HEK293 (cell line): ENCODE results near the gene DDAH1.

Experiments
- CTCF ChIA-PET: fragments of 350-600 bp; formaldehyde crosslinking; extraction: SDS; loops from one replicate; lab custom pipeline; 2021; ENCODE audit warnings: antibody characterized with exemption; lab: Yijun Ruan, JAX
- POLR2A ChIA-PET: fragments of 300-600 bp; formaldehyde crosslinking; extraction: SDS; loops from one replicate; lab custom pipeline; 2020; ENCODE audit warnings: antibody characterized with exemption, inconsistent platforms; lab: Yijun Ruan, JAX
- H3K27ac ChIP-seq: fragments of 200-500 bp; sonication (Bioruptor generic); 2 replicates; pipeline ENCODE4 v1.5.1; 2014; ENCODE audit warnings: low read depth, low read length, control low read depth, inconsistent platforms; ENCODE audit errors: extremely low read depth
- H3K36me3 ChIP-seq, 2 experiments: fragments of 200-500 bp in 1 of 2; sonication (Bioruptor generic) in 1 of 2; 1 replicate in 1 of 2; 2 replicates in 1 of 2; pipeline ENCODE4 v1.5.1; 2014 to 2017; ENCODE audit warnings: inconsistent platforms in 2 of 2, low read length in 2 of 2; ENCODE audit not compliant: control insufficient read depth in 2 of 2, insufficient read depth in 1 of 2
- H3K4me1 ChIP-seq: fragments of 200-500 bp; sonication (Bioruptor generic); 2 replicates; pipeline ENCODE4 v1.5.1; 2014; ENCODE audit warnings: mild to moderate bottlenecking, low read length, inconsistent platforms; ENCODE audit not compliant: control insufficient read depth, insufficient read depth
- H3K4me3 ChIP-seq: 2 replicates; pipeline ENCODE4 v1.5.1; 2011; ENCODE audit warnings: low read depth, mild to moderate bottlenecking, control low read depth, low read length, moderate library complexity
- H3K9me3 ChIP-seq: fragments of 200-500 bp; sonication (Bioruptor generic); 2 replicates; pipeline ENCODE4 v1.5.1; 2014; ENCODE audit warnings: low read depth, low read length, inconsistent platforms; ENCODE audit not compliant: control insufficient read depth, insufficient read depth
- BCL11A ChIP-seq: fragments of 450-650 bp; formaldehyde crosslinking; IDR thresholded peaks from 2 replicates; pipeline ENCODE4 v1.5.1; 2016; ENCODE audit warnings: low read depth, missing biosample characterization, missing genetic modification characterization
- GLIS2 ChIP-seq: fragments of 450-650 bp; formaldehyde crosslinking; IDR thresholded peaks from 2 replicates; pipeline ENCODE4 v1.5.1; 2016; ENCODE audit warnings: missing biosample characterization, missing genetic modification characterization
- IKZF3 ChIP-seq: fragments of 450-650 bp; IDR thresholded peaks from 2 replicates; pipeline ENCODE4 v1.5.0; 2018; ENCODE audit warnings: missing biosample characterization, mild to moderate bottlenecking, missing genetic modification characterization, moderate library complexity
- PRDM1 ChIP-seq: fragments of 450-650 bp; formaldehyde crosslinking; IDR thresholded peaks from 2 replicates; pipeline ENCODE4; 2016; ENCODE audit warnings: missing biosample characterization, missing genetic modification characterization
- PRDM2 ChIP-seq: fragments of 450-650 bp; formaldehyde crosslinking; IDR thresholded peaks from 2 replicates; pipeline ENCODE4 v1.5.1; 2016; ENCODE audit warnings: missing biosample characterization, missing genetic modification characterization, borderline replicate concordance
- PRDM6 ChIP-seq: fragments of 450-650 bp; formaldehyde crosslinking; IDR thresholded peaks from 2 replicates; pipeline ENCODE4 v1.5.1; 2017; ENCODE audit warnings: missing biosample characterization, missing genetic modification characterization
- SP2 ChIP-seq: fragments of 450-650 bp; formaldehyde crosslinking; IDR thresholded peaks from 2 replicates; pipeline ENCODE4 v1.5.1; 2016; ENCODE audit warnings: missing biosample characterization, missing genetic modification characterization
- ZNF157 ChIP-seq: fragments of 450-650 bp; formaldehyde crosslinking; IDR thresholded peaks from 2 replicates; pipeline ENCODE4 v1.5.1; 2016; ENCODE audit warnings: missing biosample characterization, missing genetic modification characterization
- ZNF16 ChIP-seq: fragments of 450-650 bp; formaldehyde crosslinking; IDR thresholded peaks from 2 replicates; pipeline ENCODE4 v1.5.1; 2016; ENCODE audit warnings: low read depth, missing biosample characterization, missing genetic modification characterization
- ZNF184 ChIP-seq: fragments of 450-650 bp; IDR thresholded peaks from 2 replicates; pipeline ENCODE4 v1.5.1; 2018; ENCODE audit warnings: missing biosample characterization, mild to moderate bottlenecking, missing genetic modification characterization
- ZNF211 ChIP-seq: fragments of 450-650 bp; formaldehyde crosslinking; IDR thresholded peaks from 2 replicates; pipeline ENCODE4 v1.5.1; 2016; ENCODE audit warnings: low read depth, missing biosample characterization, missing genetic modification characterization
- ZNF335 ChIP-seq: fragments of 450-650 bp; formaldehyde crosslinking; conservative IDR thresholded peaks from 2 replicates; pipeline ENCODE4 v1.5.1; 2016; ENCODE audit warnings: missing biosample characterization, missing genetic modification characterization
- ZNF341 ChIP-seq: fragments of 450-650 bp; formaldehyde crosslinking; IDR thresholded peaks from 2 replicates; pipeline ENCODE4; 2016; ENCODE audit warnings: low read depth, missing biosample characterization, missing genetic modification characterization
- ZNF350 ChIP-seq: fragments of 450-650 bp; formaldehyde crosslinking; IDR thresholded peaks from 2 replicates; pipeline ENCODE4 v1.5.0; 2017; ENCODE audit warnings: missing biosample characterization, mild to moderate bottlenecking, missing genetic modification characterization
- ZNF423 ChIP-seq: fragments of 450-650 bp; formaldehyde crosslinking; IDR thresholded peaks from 2 replicates; pipeline ENCODE4 v1.5.1; 2016; ENCODE audit warnings: missing biosample characterization, missing genetic modification characterization
- ZNF521 ChIP-seq: fragments of 450-650 bp; formaldehyde crosslinking; IDR thresholded peaks from 2 replicates; pipeline ENCODE4 v1.5.1; 2017; ENCODE audit warnings: missing biosample characterization, mild to moderate bottlenecking, missing genetic modification characterization
- ZNF529 ChIP-seq: fragments of 450-650 bp; formaldehyde crosslinking; IDR thresholded peaks from 2 replicates; pipeline ENCODE4 v1.5.1; 2017; ENCODE audit warnings: missing genetic modification characterization, missing biosample characterization; ENCODE audit not compliant: insufficient replicate concordance
- ZNF585B ChIP-seq: fragments of 450-650 bp; formaldehyde crosslinking; IDR thresholded peaks from 2 replicates; pipeline ENCODE4 v1.5.1; 2016; ENCODE audit warnings: missing biosample characterization, missing genetic modification characterization
- ZNF610 ChIP-seq: fragments of 450-650 bp; formaldehyde crosslinking; IDR thresholded peaks from 2 replicates; pipeline ENCODE4 v1.5.1; 2016; ENCODE audit warnings: missing biosample characterization, missing genetic modification characterization, borderline replicate concordance
- ZNF654 ChIP-seq: fragments of 450-650 bp; formaldehyde crosslinking; IDR thresholded peaks from 2 replicates; pipeline ENCODE4 v1.5.1; 2016; ENCODE audit warnings: low read depth, missing biosample characterization, missing genetic modification characterization
- ZNF658 ChIP-seq: fragments of 450-650 bp; formaldehyde crosslinking; IDR thresholded peaks from 2 replicates; pipeline ENCODE4; 2016; ENCODE audit warnings: missing biosample characterization, missing genetic modification characterization
- ZNF747 ChIP-seq: fragments of 450-650 bp; formaldehyde crosslinking; IDR thresholded peaks from 2 replicates; pipeline ENCODE4 v1.5.1; 2016; ENCODE audit warnings: missing biosample characterization, missing genetic modification characterization
- ZNF76 ChIP-seq: fragments of 450-650 bp; formaldehyde crosslinking; IDR thresholded peaks from 2 replicates; pipeline ENCODE4; 2016; ENCODE audit warnings: low read depth, missing biosample characterization, missing genetic modification characterization, borderline replicate concordance
- ZSCAN16 ChIP-seq: fragments of 450-650 bp; formaldehyde crosslinking; IDR thresholded peaks from 2 replicates; pipeline ENCODE4 v1.5.1; 2016; ENCODE audit warnings: missing biosample characterization, missing genetic modification characterization
- ZSCAN5A ChIP-seq: fragments of 450-650 bp; formaldehyde crosslinking; IDR thresholded peaks from 2 replicates; pipeline ENCODE4 v1.5.1; 2016; ENCODE audit warnings: missing biosample characterization, missing genetic modification characterization
- ZXDB ChIP-seq: fragments of 450-650 bp; formaldehyde crosslinking; IDR thresholded peaks from 2 replicates; pipeline ENCODE4 v1.5.1; 2016; ENCODE audit warnings: missing biosample characterization, missing genetic modification characterization

Gene DDAH1

GRCh38 chr1:85325920-85326319 is 139.0 kb downstream of the DDAH1 start:
- Histone ChIP-seq H3K9me3 (no peaks in the 10 kb centered on the region), H3K4me3 (no peak overlapping the region), H3K36me3 (no peaks in the 10 kb centered on the region; a peak in 1 of 3 replicates), H3K27ac (no peak overlapping the region), H3K4me1 (no peaks in the 10 kb centered on the region)
- CTCF ChIA-PET: interaction anchor here (1.9 kb wide), 1 partner anchor 9 kb away, joined by 4 read pairs; no protein-coding TSS in a partner anchor
- POLR2A ChIA-PET: no interaction called here
- TF ChIP-seq ZNF747: no peak
- TF ChIP-seq ZXDB (tag by site-specific recombination): no peak
- TF ChIP-seq ZSCAN5A (tag by site-specific recombination): no peak
- TF ChIP-seq ZNF211 (tag by site-specific recombination): no peak
- no peak for TF ChIP-seq ZNF658

GRCh38 chr1:85323770-85324169 is 141.2 kb downstream of the DDAH1 start:
- no peaks in the 10 kb centered on the region for H3K4me1 ChIP-seq
- no peaks in the 10 kb centered on the region; a peak in 1 of 3 replicates for H3K36me3 ChIP-seq
- no peak overlapping the region for H3K27ac ChIP-seq
- POLR2A ChIA-PET: no interaction called here
- H3K9me3 ChIP-seq: no peaks in the 10 kb centered on the region
- CTCF ChIA-PET: interaction anchor here (0.6 to 1.4 kb wide), 5 partner anchors 15 to 649 kb away, joined by 3 to 7 read pairs (median 3); no protein-coding TSS in a partner anchor
- TF ChIP-seq SP2 (no peak), BCL11A (no peak), IKZF3 (tag by site-specific recombination) (no peak), ZNF76 (no peak), ZNF654 (no peak), GLIS2 (tag by site-specific recombination) (no peak), ZNF341 (tag by site-specific recombination) (no peak), PRDM1 (tag by site-specific recombination) (no peak), ZNF521 (tag by site-specific recombination) (no peak), ZNF529 (tag by site-specific recombination) (no peak)
- H3K4me3 ChIP-seq: no peak overlapping the region

GRCh38 chr1:85322655-85323054 is 142.3 kb downstream of the DDAH1 start:
- Histone ChIP-seq H3K4me1 (no peaks in the 10 kb centered on the region), H3K36me3 (no peaks in the 10 kb centered on the region; a peak in 1 of 3 replicates), H3K4me3 (no peak overlapping the region), H3K27ac (no peak overlapping the region), H3K9me3 (no peaks in the 10 kb centered on the region)
- ChIA-PET POLR2A (no interaction called here), CTCF (interaction anchor here (0.7 to 1.4 kb wide), 2 partner anchors 21 to 370 kb away, joined by 3 to 7 read pairs; no protein-coding TSS in a partner anchor)
- TF ChIP-seq ZNF610 (tag by site-specific recombination): no peak
- TF ChIP-seq ZNF16 (tag by site-specific recombination): no peak
- no peak for TF ChIP-seq ZNF157
- no peak for TF ChIP-seq ZNF423 (tag by site-specific recombination)
- no peak for TF ChIP-seq ZNF585B
- no peak for TF ChIP-seq ZSCAN16
- no peak for TF ChIP-seq PRDM6 (tag by site-specific recombination)
- TF ChIP-seq PRDM2 (tag by site-specific recombination): no peak
- no peak for TF ChIP-seq ZNF335
- no peak for TF ChIP-seq ZNF184 (tag by site-specific recombination)
- TF ChIP-seq ZNF350: no peak
